H1 (cell line): ENCODE measurements around the gene PPP2R3B. TPM values are rescaled to one million over a fixed set of nuclear protein-coding genes. Genes with fewer than 3 reads are reported as not detected.

Experiments used
- EGR1 ChIP-seq: IDR thresholded peaks from 2 replicates; pipeline ENCODE4 v1.6.1; 2011; ENCODE audit warnings: low read depth, low read length, borderline replicate concordance
- JUND ChIP-seq: IDR thresholded peaks from 2 replicates; pipeline ENCODE4 v1.6.1; 2011; ENCODE audit warnings: mild to moderate bottlenecking, improper control_type of control experiment, low read length
- polyA plus RNA-seq, 7 experiments: library from polyadenylated mRNA; depleted of rRNA in 3 of 7; stranded (reverse) in 5 of 7; unstranded in 2 of 7; fragments of >200 nt in 5 of 7; fragments of 200-250 nt in 2 of 7; gene quantifications; 1 replicate in 5 of 7; 2 replicates in 1 of 7; 4 replicates in 1 of 7; pipeline versions ENCODE4 v1.2.1 to v1.2.3, GENCODE V29; 2011 to 2013; ENCODE audit warnings: missing spikeins in 2 of 7, mixed read lengths in 2 of 7
- total RNA-seq: library from RNA; stranded (reverse); fragmentation: NEBNext Ultra II Directional; extraction: Animal tissue kit (Norgen Biotek cat#: 25700); gene quantifications from 2 replicates; pipeline ENCODE4 v1.2.1, GENCODE V29; 2021

Gene PPP2R3B
- total and polyA plus RNA-seq, 2 of the 8 experiments (the other 6 are each of a cell fraction or from before 2014, with no cell fraction given): 47.6 to 86.7 TPM

GRCh38 chrX:386768-387575, at the start of gene PPP2R3B (continued):
- no peak for TF ChIP-seq EGR1
- TF ChIP-seq JUND: peak; percentile 50; the same call in 1 of the 2 replicates
